ENCODE measurements around the gene FLRT2. TPM values are rescaled to one million over a fixed set of nuclear protein-coding genes. Genes with fewer than 3 reads are reported as not detected.

FLRT2 gene
- polyA plus RNA-seq, 1 donor (not counting 4 experiments of a cell fraction or from before 2014, with no cell fraction given): 69.2 TPM

DNA sequence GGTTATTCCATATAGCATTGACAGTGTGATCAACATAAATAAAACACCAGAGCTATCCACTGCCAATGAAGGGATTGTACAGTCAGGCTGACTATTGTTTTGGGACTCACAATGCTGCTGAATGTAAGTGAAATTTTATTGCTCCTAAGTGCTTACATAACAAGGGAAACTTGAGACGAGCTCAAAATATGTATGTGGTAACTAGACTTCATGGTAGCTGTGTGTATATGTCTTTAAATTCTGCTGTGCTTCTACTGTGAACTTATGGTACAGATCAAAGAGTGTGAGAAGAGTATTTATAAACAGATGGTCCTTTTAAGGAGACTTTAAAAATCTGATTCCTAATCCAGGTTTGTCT is 6.9 kb downstream of the FLRT2 start:
- Histone ChIP-seq H3K79me2 (ENCODE audit: control insufficient read depth, insufficient read depth, low read length) (peaks cover 94% of the 10 kb centered on the region), H3K27ac (ENCODE audit: control insufficient read depth, insufficient read depth, low read length) (no peak overlapping the region), H3K4me1 (ENCODE audit: control insufficient read depth, extremely low read depth, insufficient read depth, low read length) (peaks cover 15% of the 10 kb centered on the region), H3K9me3 (ENCODE audit: control insufficient read depth, low read depth, low read length) (no peaks in the 10 kb centered on the region), H2AFZ (ENCODE audit: control insufficient read depth, low read length) (no peak overlapping the region), H3K4me3 (ENCODE audit: control insufficient read depth in 2 of 3, extremely low read depth in 1 of 3, insufficient read depth in 2 of 3, low read depth in 1 of 3, low read length in 3 of 3) (peak overlapping the region in 1 of 3 experiments; percentile 31), H4K20me1 (ENCODE audit: control insufficient read depth, extremely low read depth, insufficient read depth, low read length) (peaks cover 2% of the 10 kb centered on the region), H3K27me3 (ENCODE audit: control insufficient read depth, extremely low read depth, insufficient read depth, low read length) (no peaks in the 10 kb centered on the region), H3K4me2 (ENCODE audit: control insufficient read depth, extremely low read depth, insufficient read depth, low read depth, low read length) (peak overlapping the region; percentile 72), H3K9me1 (ENCODE audit: control insufficient read depth, extremely low read depth, insufficient read depth, low read length) (no peaks in the 10 kb centered on the region), H3K9ac (ENCODE audit: control insufficient read depth, extremely low read depth, insufficient read depth, low read length) (no peak overlapping the region), H3K36me3 (ENCODE audit: control insufficient read depth in 2 of 2, extremely low read depth in 1 of 2, insufficient read depth in 2 of 2, low read length in 2 of 2) (peaks cover 0 to 19% of the 10 kb centered on the region in 2 experiments)
- dilution Hi-C loops (cut with MboI; ENCODE audit: extremely low pct_ligation_motif_present, low sequenced_read_pairs): no loop called here
- peak; percentile 46 for FAIRE-seq
- TF ChIP-seq, protein P1, sequence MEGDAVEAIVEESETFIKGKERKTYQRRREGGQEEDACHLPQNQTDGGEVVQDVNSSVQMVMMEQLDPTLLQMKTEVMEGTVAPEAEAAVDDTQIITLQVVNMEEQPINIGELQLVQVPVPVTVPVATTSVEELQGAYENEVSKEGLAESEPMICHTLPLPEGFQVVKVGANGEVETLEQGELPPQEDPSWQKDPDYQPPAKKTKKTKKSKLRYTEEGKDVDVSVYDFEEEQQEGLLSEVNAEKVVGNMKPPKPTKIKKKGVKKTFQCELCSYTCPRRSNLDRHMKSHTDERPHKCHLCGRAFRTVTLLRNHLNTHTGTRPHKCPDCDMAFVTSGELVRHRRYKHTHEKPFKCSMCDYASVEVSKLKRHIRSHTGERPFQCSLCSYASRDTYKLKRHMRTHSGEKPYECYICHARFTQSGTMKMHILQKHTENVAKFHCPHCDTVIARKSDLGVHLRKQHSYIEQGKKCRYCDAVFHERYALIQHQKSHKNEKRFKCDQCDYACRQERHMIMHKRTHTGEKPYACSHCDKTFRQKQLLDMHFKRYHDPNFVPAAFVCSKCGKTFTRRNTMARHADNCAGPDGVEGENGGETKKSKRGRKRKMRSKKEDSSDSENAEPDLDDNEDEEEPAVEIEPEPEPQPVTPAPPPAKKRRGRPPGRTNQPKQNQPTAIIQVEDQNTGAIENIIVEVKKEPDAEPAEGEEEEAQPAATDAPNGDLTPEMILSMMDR (optimal IDR thresholded peaks at IDR 0.05 in 1 of 3, IDR thresholded peaks at IDR 0.05 in 1 of 3, conservative IDR thresholded peaks at IDR 0.05 in 1 of 3; ENCODE audit: extremely low read depth in 1 of 3, insufficient read depth in 2 of 3, low read length in 3 of 3): no peak
- no peak for TF ChIP-seq EZH2 (IDR thresholded peaks at IDR 0.05; ENCODE audit: low read length)
- DNase-seq (ENCODE audit: low read depth, low spot score): no peak

DNA sequence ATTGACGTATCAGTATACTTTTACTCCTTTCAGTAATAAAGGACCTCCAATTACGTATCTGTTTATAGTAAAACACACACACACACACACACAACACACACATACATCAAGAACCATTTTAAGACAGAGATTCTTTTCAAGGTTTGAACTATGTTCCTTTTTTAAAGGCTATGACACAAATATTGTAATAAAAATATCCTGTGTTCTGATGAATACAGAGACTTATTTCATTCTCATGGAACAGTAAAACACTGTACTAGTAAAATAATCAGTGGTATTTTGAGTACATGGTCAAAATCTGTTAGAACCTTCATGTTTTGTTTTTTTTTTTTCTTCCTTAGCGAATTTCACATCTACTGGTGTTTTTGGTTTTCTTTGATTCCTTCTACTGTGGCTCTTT is 7.6 kb downstream of the FLRT2 start:
- H3K9me1 ChIP-seq (ENCODE audit: control insufficient read depth, extremely low read depth, insufficient read depth, low read length): no peaks in the 10 kb centered on the region
- H3K9me3 ChIP-seq (ENCODE audit: control insufficient read depth, low read depth, low read length): no peaks in the 10 kb centered on the region
- DNase-seq (ENCODE audit: low read depth, low spot score): no peak
- peaks cover 15% of the 10 kb centered on the region for H3K4me1 ChIP-seq (ENCODE audit: control insufficient read depth, extremely low read depth, insufficient read depth, low read length)
- H3K79me2 ChIP-seq (ENCODE audit: control insufficient read depth, insufficient read depth, low read length): peaks cover 99% of the 10 kb centered on the region
- H3K27ac ChIP-seq (ENCODE audit: control insufficient read depth, insufficient read depth, low read length): no peak overlapping the region
- H4K20me1 ChIP-seq (ENCODE audit: control insufficient read depth, extremely low read depth, insufficient read depth, low read length): peaks cover 2% of the 10 kb centered on the region
- H3K27me3 ChIP-seq (ENCODE audit: control insufficient read depth, extremely low read depth, insufficient read depth, low read length): no peaks in the 10 kb centered on the region
- H3K9ac ChIP-seq (ENCODE audit: control insufficient read depth, extremely low read depth, insufficient read depth, low read length): no peak overlapping the region
- TF ChIP-seq, protein P1 (optimal IDR thresholded peaks at IDR 0.05 in 1 of 3, IDR thresholded peaks at IDR 0.05 in 1 of 3, conservative IDR thresholded peaks at IDR 0.05 in 1 of 3; ENCODE audit: extremely low read depth in 1 of 3, insufficient read depth in 2 of 3, low read length in 3 of 3): no peak
- no peak for FAIRE-seq
- no peak overlapping the region for H2AFZ ChIP-seq (ENCODE audit: control insufficient read depth, low read length)
- dilution Hi-C loops (cut with MboI; ENCODE audit: extremely low pct_ligation_motif_present, low sequenced_read_pairs): no loop called here
- no peak overlapping the region for H3K4me2 ChIP-seq (ENCODE audit: control insufficient read depth, extremely low read depth, insufficient read depth, low read depth, low read length)
- no peak overlapping the region for H3K4me3 ChIP-seq (ENCODE audit: control insufficient read depth in 2 of 3, extremely low read depth in 1 of 3, insufficient read depth in 2 of 3, low read depth in 1 of 3, low read length in 3 of 3)
- H3K36me3 ChIP-seq (ENCODE audit: control insufficient read depth in 2 of 2, extremely low read depth in 1 of 2, insufficient read depth in 2 of 2, low read length in 2 of 2): peaks cover 0 to 21% of the 10 kb centered on the region in 2 experiments
